Endothelial cell of umbilical vein (primary cell): Measurements from ENCODE around the gene DCPS.

Source experiments
- CTCF ChIP-seq, 2 donors: IDR thresholded peaks; 1 replicate in 1 of 2; 2 replicates in 1 of 2; pipeline ENCODE4 v1.5.1; 2011; ENCODE audit warnings: low read length in 2 of 2, mild to moderate bottlenecking in 2 of 2, moderate library complexity in 2 of 2, control low read depth in 1 of 2, inconsistent platforms in 1 of 2, low read depth in 1 of 2; ENCODE audit not compliant: insufficient read depth in 1 of 2; ENCODE audit errors: extremely low read depth in 1 of 2
- EZH2 ChIP-seq: IDR thresholded peaks from 2 replicates; pipeline ENCODE4 v1.6.1; 2012; ENCODE audit warnings: borderline replicate concordance, low read depth, mild to moderate bottlenecking, moderate library complexity, low read length, inconsistent platforms; ENCODE audit not compliant: severe bottlenecking
- FOS ChIP-seq: IDR thresholded peaks from 2 replicates; pipeline ENCODE4 v1.6.1; 2011; ENCODE audit warnings: mild to moderate bottlenecking, low read length, moderate library complexity, borderline replicate concordance; ENCODE audit not compliant: insufficient read depth
- GATA2 ChIP-seq: IDR thresholded peaks from 2 replicates; pipeline ENCODE4 v1.7.0; 2011; ENCODE audit warnings: low read depth, mild to moderate bottlenecking, moderate library complexity, mixed read lengths, low read length; ENCODE audit not compliant: insufficient read length, insufficient read depth
- MYC ChIP-seq: IDR thresholded peaks from one replicate; pipeline ENCODE4 v1.6.1; 2011; ENCODE audit warnings: mild to moderate bottlenecking, low read depth, low read length
- POLR2A ChIP-seq: IDR thresholded peaks from 2 replicates; pipeline ENCODE4 v1.6.1; 2012; ENCODE audit warnings: low read depth, mild to moderate bottlenecking, control low read depth, low read length
- POLR2AphosphoS5 ChIP-seq: IDR thresholded peaks from 2 replicates; pipeline ENCODE4 v1.6.1; 2012; ENCODE audit warnings: low read depth, mild to moderate bottlenecking, control low read depth, low read length, moderate library complexity; ENCODE audit not compliant: insufficient read depth
- TF ChIP-seq, protein P1 (sequence below): IDR thresholded peaks from 2 replicates; pipeline ENCODE4 v1.6.1; 2011; ENCODE audit not compliant: insufficient read depth, insufficient read length

GRCh38 chr11:126329644-126330211 is 25.9 kb downstream of the DCPS start:
- no peak for TF ChIP-seq POLR2A
- no peak for TF ChIP-seq CTCF (IDR thresholded peaks at IDR 0.05; ENCODE audit: extremely low read depth in 1 of 2, insufficient read depth in 1 of 2, low read depth in 1 of 2, low read length in 2 of 2)
- no peak for TF ChIP-seq EZH2
- TF ChIP-seq FOS, result no peak
- TF ChIP-seq, protein P1, sequence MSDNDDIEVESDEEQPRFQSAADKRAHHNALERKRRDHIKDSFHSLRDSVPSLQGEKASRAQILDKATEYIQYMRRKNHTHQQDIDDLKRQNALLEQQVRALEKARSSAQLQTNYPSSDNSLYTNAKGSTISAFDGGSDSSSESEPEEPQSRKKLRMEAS, result no peak
- no peak for TF ChIP-seq POLR2AphosphoS5
- no peak for TF ChIP-seq MYC
- no peak for TF ChIP-seq GATA2
